Femur (tissue), 1 donor: Measurements from ENCODE around the gene RYK.
"Not testable (repeated sequence)": the region's sequence is repeated elsewhere in the genome, so short reads cannot be mapped to it uniquely, and the experiment has no call there.

Experiments
- DNase-seq: peaks from one replicate; pipeline ENCODE4 v3.0.0-alpha.2; 2017

RYK gene

GRCh38 chr3:134250717-134251220 lies at the start of gene RYK:
TSS of gene RYK (minus strand) at chr3:134250859. CDS start at chr3:134250654, 205 bp downstream.
- DNase-seq: peak; percentile 89

GRCh38 chr3:134299888-134300206 lies 49.2 kb upstream of the RYK start:
- no peak for DNase-seq

- DNase-seq: no peak
These were observed 48.7 kb upstream of the RYK start for GRCh38 chr3:134299185-134299887.

GRCh38 chr3:134298249-134298648 lies 47.6 kb upstream of the RYK start:
- no peak for DNase-seq

- DNase-seq: no peak
These were observed 46.0 kb upstream of the RYK start for GRCh38 chr3:134296616-134297015.

- no peak for DNase-seq
These were observed 45.3 kb upstream of the RYK start for GRCh38 chr3:134295930-134296329.

- no peak for DNase-seq
These were observed 43.9 kb upstream of the RYK start for GRCh38 chr3:134294302-134295280.

GRCh38 chr3:134291319-134292254 lies 40.9 kb upstream of the RYK start:
- peak; percentile 71 for DNase-seq

GRCh38 chr3:134287512-134287911 lies 36.9 kb upstream of the RYK start:
- DNase-seq: no peak

- no peak for DNase-seq
These were observed 33.8 kb upstream of the RYK start for GRCh38 chr3:134284438-134284837.

GRCh38 chr3:134282659-134283047 lies 32.0 kb upstream of the RYK start:
- no peak for DNase-seq

- DNase-seq: no peak
These were observed 31.4 kb upstream of the RYK start for GRCh38 chr3:134281912-134282658.

GRCh38 chr3:134279466-134279865 lies 28.8 kb upstream of the RYK start:
- DNase-seq: no peak

- no peak for DNase-seq
These were observed 26.5 kb upstream of the RYK start for GRCh38 chr3:134277066-134277660.

GRCh38 chr3:134276086-134276485 lies 25.4 kb upstream of the RYK start:
- no peak for DNase-seq

GRCh38 chr3:134275110-134275509 lies 24.5 kb upstream of the RYK start:
- DNase-seq: not testable (repeated sequence)

GRCh38 chr3:134274571-134274970 lies 23.9 kb upstream of the RYK start:
- no peak for DNase-seq

GRCh38 chr3:134267996-134268395 lies 17.3 kb upstream of the RYK start:
- DNase-seq: no peak

- no peak for DNase-seq
These were observed 10.3 kb upstream of the RYK start for GRCh38 chr3:134260987-134261386.

- no peak for DNase-seq
These were observed 8.2 kb upstream of the RYK start for GRCh38 chr3:134258761-134259347.

- no peak for DNase-seq
These were observed 4.7 kb upstream of the RYK start for GRCh38 chr3:134255404-134255803.
